Measurements from ENCODE around the gene MSI2. TPM values are rescaled to one million over a fixed set of nuclear protein-coding genes. Genes with fewer than 3 reads are reported as not detected.

MSI2 gene
- polyA plus RNA-seq, 1 of the 3 experiments (the other 2 are of a cell fraction) = 24.1 TPM

DNA sequence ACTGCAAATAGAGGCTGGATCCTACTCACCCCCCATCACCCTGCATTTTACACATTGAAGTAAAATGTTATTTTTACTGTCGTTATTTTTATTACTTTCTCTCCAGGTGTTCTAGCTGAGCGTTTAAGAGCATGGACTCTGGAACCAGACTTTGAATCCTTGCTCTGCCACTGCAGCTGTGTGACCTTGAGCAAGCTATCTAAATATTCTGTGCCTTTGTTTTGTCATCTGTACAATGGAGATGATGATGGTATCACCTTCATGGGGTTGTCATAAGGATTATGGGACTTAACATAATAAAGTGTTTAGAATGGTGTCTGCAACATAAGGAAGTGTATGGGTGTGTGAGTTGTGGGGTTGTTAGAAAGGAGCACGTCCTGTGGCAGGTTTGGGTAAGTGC lies 17.8 kb downstream of the MSI2 start:
- H3F3A ChIP-seq (replicated peaks; ENCODE audit: insufficient read depth) = no peaks in the 10 kb centered on the region
- ChIA-PET CTCF (interaction anchor here (1.2 to 1.6 kb wide), 2 partner anchors 13 to 31 kb away, joined by 3 to 6 read pairs; no protein-coding TSS in a partner anchor), POLR2A (interaction anchor here (0.7 kb wide), 1 partner anchor 510 kb away, joined by 3 read pairs; no protein-coding TSS in a partner anchor)
- H3K9ac ChIP-seq = no peak overlapping the region
- peaks cover 0 to 39% of the 10 kb centered on the region in 2 experiments; a peak in 2 of 4 replicates for H3K4me1 ChIP-seq (ENCODE audit: control insufficient read depth in 1 of 2, insufficient read depth in 2 of 2, low read depth in 1 of 2, low read length in 1 of 2)
- H2AFZ ChIP-seq (ENCODE audit: low read depth) = no peak overlapping the region
- DNase-seq = no peak
- H3K79me2 ChIP-seq (ENCODE audit: insufficient read depth) = no peaks in the 10 kb centered on the region; the same call in 1 of the 2 replicates
- no peak overlapping the region for H3K4me2 ChIP-seq
- H3K9me2 ChIP-seq = no peaks in the 10 kb centered on the region
- H3K27ac ChIP-seq (ENCODE audit: low read depth in 2 of 2, low read length in 1 of 2) = no peak overlapping the region; a peak in 1 of 4 replicates
- H3K36me3 ChIP-seq (replicated peaks in 1 of 2; ENCODE audit: control insufficient read depth in 1 of 2, insufficient read depth in 2 of 2, low read length in 1 of 2) = peaks cover 7 to 65% of the 10 kb centered on the region in 2 experiments
- H4K20me1 ChIP-seq (ENCODE audit: insufficient read depth) = 0 out of 2 replicates have a peak, but pooled peaks cover 5% of the 10 kb centered on the region
- H3K27me3 ChIP-seq (ENCODE audit: insufficient read depth) = no peaks in the 10 kb centered on the region
- no peak overlapping the region for H3K4me3 ChIP-seq (ENCODE audit: low read depth in 2 of 2, low read length in 1 of 2)
- H3K9me3 ChIP-seq = no peaks in the 10 kb centered on the region
- no peak for TF ChIP-seq POLR2AphosphoS5 (IDR thresholded peaks at IDR 0.05; ENCODE audit: low read depth, low read length)
- TF ChIP-seq RXRA (IDR thresholded peaks at IDR 0.05; ENCODE audit: borderline replicate concordance, low read depth) = no peak
- TF ChIP-seq, protein P1, sequence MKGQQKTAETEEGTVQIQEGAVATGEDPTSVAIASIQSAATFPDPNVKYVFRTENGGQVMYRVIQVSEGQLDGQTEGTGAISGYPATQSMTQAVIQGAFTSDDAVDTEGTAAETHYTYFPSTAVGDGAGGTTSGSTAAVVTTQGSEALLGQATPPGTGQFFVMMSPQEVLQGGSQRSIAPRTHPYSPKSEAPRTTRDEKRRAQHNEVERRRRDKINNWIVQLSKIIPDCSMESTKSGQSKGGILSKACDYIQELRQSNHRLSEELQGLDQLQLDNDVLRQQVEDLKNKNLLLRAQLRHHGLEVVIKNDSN (IDR thresholded peaks at IDR 0.05; ENCODE audit: borderline replicate concordance, low read depth) = no peak
- TF ChIP-seq CHD2 (IDR thresholded peaks at IDR 0.05; ENCODE audit: low read length, partially characterized antibody) = no peak
- TF ChIP-seq, protein P2, sequence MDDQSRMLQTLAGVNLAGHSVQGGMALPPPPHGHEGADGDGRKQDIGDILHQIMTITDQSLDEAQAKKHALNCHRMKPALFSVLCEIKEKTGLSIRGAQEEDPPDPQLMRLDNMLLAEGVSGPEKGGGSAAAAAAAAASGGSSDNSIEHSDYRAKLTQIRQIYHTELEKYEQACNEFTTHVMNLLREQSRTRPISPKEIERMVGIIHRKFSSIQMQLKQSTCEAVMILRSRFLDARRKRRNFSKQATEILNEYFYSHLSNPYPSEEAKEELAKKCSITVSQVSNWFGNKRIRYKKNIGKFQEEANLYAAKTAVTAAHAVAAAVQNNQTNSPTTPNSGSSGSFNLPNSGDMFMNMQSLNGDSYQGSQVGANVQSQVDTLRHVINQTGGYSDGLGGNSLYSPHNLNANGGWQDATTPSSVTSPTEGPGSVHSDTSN (IDR thresholded peaks at IDR 0.05) = no peak
- no peak for TF ChIP-seq NFIC (IDR thresholded peaks at IDR 0.05; ENCODE audit: borderline replicate concordance)
- TF ChIP-seq GABPA (IDR thresholded peaks at IDR 0.05; ENCODE audit: low read depth) = no peak
- TF ChIP-seq FOXJ3 (CRISPR knock-in tag; IDR thresholded peaks at IDR 0.05) = no peak
- TF ChIP-seq GATA2 (CRISPR knock-in tag; IDR thresholded peaks at IDR 0.05) = no peak
- TF ChIP-seq YY1 (IDR thresholded peaks at IDR 0.05; ENCODE audit: low read depth) = no peak
- TF ChIP-seq SMC3 (IDR thresholded peaks at IDR 0.05; ENCODE audit: low read depth, low read length) = no peak
- WGBS (ENCODE audit: low lambda C conversion rate) = 90% methylated on average over 3 of the region's 3 CpGs

DNA sequence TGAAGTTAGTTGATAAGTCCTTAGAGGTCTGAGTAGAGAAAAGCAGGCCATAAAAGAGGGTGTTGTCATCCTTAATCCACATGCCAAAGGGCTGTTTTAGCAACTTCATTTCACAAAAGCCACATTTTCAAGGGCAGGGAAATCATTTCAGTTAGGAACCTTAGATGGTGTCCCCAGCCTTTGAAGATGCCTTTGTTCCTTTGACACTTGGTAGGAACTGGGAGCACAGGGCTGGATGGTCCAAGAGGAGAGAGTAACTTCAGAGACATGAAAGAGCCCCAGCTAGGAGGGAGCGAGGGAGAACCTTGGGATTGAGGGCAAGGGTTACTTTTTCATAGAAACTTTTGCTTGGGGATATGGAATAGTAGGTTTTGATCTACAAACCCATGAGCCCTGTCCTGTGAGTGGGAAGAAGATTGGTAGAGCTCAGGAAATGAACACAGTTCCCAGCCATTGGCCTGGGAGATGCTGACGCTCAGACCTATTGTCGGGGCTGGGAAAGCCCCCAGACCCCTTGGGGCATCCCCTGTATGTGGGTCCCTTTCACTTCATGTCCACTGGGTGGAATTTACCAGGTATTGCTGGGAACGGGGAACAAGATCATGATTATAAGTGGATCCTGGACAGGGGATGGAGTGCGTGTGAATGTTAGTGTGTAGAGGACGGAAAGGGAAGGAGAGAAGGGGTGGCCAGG lies 18.9 kb downstream of the MSI2 start:
- H3K9me2 ChIP-seq = no peaks in the 10 kb centered on the region
- no peak overlapping the region for H3K27ac ChIP-seq (ENCODE audit: low read depth in 2 of 2, low read length in 1 of 2)
- CTCF ChIA-PET = interaction anchor here (1.5 kb wide), 1 partner anchor 508 kb away, joined by 3 read pairs; no protein-coding TSS in a partner anchor
- no peak overlapping the region for H3K4me3 ChIP-seq (ENCODE audit: low read depth in 2 of 2, low read length in 1 of 2)
- H2AFZ ChIP-seq (ENCODE audit: low read depth) = no peak overlapping the region
- POLR2A ChIA-PET = no interaction called here
- no peaks in the 10 kb centered on the region for H3F3A ChIP-seq (replicated peaks; ENCODE audit: insufficient read depth)
- no peak overlapping the region for H3K4me2 ChIP-seq
- no peaks in the 10 kb centered on the region for H3K9me3 ChIP-seq
- no peak for DNase-seq
- H3K36me3 ChIP-seq (replicated peaks in 1 of 2; ENCODE audit: control insufficient read depth in 1 of 2, insufficient read depth in 2 of 2, low read length in 1 of 2) = peaks cover 7 to 58% of the 10 kb centered on the region in 2 experiments
- TF ChIP-seq GATA2 (CRISPR knock-in tag; IDR thresholded peaks at IDR 0.05) = no peak
- no peaks in the 10 kb centered on the region for H3K27me3 ChIP-seq (ENCODE audit: insufficient read depth)
- no peaks in the 10 kb centered on the region for H3K79me2 ChIP-seq (ENCODE audit: insufficient read depth)
- no peak overlapping the region for H3K9ac ChIP-seq
- peaks cover 0 to 31% of the 10 kb centered on the region in 2 experiments; a peak in 2 of 4 replicates for H3K4me1 ChIP-seq (ENCODE audit: control insufficient read depth in 1 of 2, insufficient read depth in 2 of 2, low read depth in 1 of 2, low read length in 1 of 2)
- 98% methylated on average over 6 of the region's 6 CpGs for WGBS (ENCODE audit: low lambda C conversion rate)
- H4K20me1 ChIP-seq (ENCODE audit: insufficient read depth) = 0 out of 2 replicates have a peak, but pooled peaks cover 2% of the 10 kb centered on the region
